H7 (cell line): Measurements from ENCODE around the gene PPM1A. TPM values are rescaled to one million over a fixed set of nuclear protein-coding genes. Genes with fewer than 3 reads are reported as not detected.

ENCODE experiments used
- DNase-seq: peaks from one replicate; pipeline ENCODE4 v3.0.0; 2012
- H3K27me3 ChIP-seq: 2 replicates; pipeline ENCODE4 v1.6.0; 2011; ENCODE audit warnings: mild to moderate bottlenecking, low read length; ENCODE audit not compliant: control insufficient read depth, insufficient read depth
- H3K36me3 ChIP-seq: replicated peaks from 2 replicates; pipeline ENCODE4 v1.5.1; 2011; ENCODE audit warnings: low read length; ENCODE audit not compliant: control insufficient read depth, insufficient read depth
- H3K4me3 ChIP-seq: 2 replicates; pipeline ENCODE4 v1.5.1; 2011; ENCODE audit warnings: low read depth, mild to moderate bottlenecking, control low read depth, low read length, moderate library complexity; ENCODE audit not compliant: insufficient read depth
- total RNA-seq: library from RNA; depleted of rRNA; stranded (reverse); fragments of >200 nt; shearing (Covaris generic); gene quantifications from 2 replicates; pipeline ENCODE4 v1.2.3, GENCODE V29; 2014; rRNA removed

PPM1A gene
- total RNA-seq, result 16.9 and 21.6 TPM in 2 replicates

DNA sequence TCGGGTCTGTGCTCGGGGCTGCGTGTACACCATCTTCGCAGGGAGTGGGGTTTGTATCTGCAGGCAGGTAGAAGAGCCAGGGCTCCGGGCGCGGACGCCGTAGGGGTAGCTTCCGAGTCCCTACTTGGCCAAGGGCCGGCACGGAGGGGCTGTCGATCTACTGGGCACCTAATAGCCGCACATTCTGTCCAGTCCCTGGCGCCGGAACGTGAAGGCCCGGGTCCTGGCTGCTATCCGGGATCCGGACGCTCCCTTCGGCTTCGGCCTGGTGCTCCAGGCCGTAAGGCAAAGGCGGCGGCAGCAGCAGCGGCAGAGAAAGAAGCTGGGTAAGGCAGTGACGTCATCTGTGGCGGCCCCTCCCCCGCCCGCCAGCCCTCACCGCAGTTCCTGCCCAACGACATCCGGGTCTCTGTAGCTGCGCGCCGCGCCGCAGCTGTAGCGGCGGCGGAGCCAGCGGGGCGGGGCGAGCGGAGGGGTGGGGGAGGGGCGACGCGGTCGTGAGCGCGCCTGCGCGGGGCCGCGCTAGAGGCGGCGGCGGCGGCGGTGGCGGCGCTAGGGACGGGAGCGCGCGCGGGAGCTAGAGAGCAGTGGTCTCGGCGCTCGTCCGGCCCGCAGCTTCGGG lies at the start of gene PPM1A:
Gene PPM1A (plus strand): TSS at position 525 of the 622 bp plus-strand sequence. CDS start 33,483 bp downstream, outside the sequence.
- H3K36me3 ChIP-seq, result no peaks in the 10 kb centered on the region
- peak; percentile 96 for DNase-seq
- H3K4me3 ChIP-seq, result peak within 1 kb of the TSS; percentile 73
- no peaks in the 10 kb centered on the region for H3K27me3 ChIP-seq

DNA sequence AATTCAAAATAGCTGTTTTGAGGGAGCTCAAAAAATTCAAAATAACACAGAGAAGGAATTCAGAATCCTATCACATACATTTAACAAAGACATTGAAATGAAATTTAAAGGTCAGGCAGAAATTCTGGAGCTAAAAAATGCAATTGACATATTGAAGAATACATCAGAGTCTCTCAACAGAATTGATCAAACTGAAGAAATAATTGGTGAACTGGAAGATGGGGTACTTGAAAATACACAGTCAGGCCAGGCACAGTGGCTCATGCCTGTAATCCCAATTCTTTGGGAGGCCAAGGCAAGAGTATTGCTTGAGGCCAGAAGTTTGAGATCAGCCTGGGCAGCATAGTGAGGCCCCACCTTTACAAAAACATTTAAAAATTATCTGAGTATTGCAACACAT lies 49.7 kb upstream of the PPM1A start:
- DNase-seq, result no peak
- H3K27me3 ChIP-seq, result no peaks in the 10 kb centered on the region
- no peak overlapping the region for H3K4me3 ChIP-seq
- H3K36me3 ChIP-seq, result no peaks in the 10 kb centered on the region

DNA sequence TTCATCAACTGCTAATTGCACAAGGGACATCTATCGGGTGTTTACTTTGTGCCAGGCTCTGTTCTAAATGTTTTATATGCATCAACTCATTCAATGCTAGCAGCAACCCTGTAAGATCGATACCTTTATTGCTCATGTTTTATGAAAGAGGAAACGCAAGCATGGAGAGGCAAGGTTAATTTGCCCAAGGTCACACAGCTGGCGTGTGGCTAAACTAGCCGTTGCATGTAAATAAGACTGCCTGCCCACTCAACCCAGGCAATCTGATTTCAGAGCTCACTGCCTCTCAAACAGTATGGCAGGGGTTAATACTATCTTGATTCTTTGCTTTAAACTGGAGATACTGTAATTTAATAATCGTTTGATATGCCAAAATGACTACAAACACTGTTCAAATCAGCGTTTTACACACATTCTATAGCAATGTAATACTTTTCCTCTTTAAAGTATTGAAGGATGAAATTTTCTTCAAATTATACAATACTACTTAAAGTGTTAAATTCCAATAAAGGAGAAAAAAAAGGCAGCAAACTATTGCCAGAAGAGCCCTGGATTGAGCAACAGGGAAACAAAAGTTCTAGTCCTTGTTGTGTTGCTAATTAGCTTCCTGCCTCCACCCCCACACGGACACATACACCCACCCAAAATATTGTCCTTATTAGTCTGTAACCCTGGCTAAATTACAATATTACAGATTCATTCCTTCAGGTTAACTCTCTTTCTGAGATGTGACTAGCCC lies 44.7 kb upstream of the PPM1A start:
- Histone ChIP-seq H3K36me3 (no peaks in the 10 kb centered on the region), H3K4me3 (no peak overlapping the region), H3K27me3 (no peaks in the 10 kb centered on the region)
- DNase-seq, result no peak

DNA sequence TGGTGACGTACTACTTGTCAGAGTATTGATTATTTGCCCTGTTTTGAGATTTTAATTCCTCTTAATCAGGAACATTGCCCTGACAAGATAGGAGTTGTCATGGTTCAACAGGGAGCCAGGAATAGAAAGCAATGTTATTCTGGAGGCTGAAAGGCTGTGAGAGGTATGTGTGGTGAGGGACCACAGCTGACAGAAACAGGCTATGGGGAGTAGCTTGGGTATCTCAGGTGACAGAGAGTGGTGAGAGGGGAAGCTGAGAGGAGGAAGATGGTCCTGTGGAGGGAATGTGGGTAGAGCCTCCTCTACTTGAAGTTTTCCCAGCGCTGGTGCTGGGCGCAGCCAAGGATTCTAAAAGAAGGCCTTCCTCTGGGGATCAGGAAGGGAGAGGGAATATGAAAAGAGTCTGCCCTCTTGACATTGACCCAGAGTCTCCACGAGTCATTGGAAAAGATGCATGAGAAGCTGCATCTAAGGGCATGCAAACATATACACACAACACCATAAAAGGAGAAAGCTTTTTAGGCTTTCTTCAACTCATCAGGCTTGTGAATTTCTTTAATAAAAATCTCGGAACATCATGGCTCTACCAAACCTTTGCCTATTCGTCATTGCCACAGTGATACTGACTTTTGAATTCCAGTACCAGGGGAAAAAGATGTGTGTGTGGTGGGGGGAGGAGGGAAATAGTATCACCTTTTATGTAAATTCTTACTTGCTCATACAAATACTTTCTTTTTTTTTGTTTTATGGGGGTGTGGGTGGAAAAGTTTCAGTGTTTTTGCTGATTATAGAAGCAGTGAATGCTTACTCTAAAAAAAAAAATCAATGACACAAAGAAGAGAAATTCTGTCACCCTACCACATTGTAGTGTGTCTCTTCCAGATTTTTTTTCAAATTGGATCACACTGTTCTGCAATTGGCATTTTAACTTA lies 43.9 kb upstream of the PPM1A start:
- H3K36me3 ChIP-seq, result no peaks in the 10 kb centered on the region
- no peaks in the 10 kb centered on the region for H3K27me3 ChIP-seq
- DNase-seq, result peak; percentile 11
- H3K4me3 ChIP-seq, result no peak overlapping the region

DNA sequence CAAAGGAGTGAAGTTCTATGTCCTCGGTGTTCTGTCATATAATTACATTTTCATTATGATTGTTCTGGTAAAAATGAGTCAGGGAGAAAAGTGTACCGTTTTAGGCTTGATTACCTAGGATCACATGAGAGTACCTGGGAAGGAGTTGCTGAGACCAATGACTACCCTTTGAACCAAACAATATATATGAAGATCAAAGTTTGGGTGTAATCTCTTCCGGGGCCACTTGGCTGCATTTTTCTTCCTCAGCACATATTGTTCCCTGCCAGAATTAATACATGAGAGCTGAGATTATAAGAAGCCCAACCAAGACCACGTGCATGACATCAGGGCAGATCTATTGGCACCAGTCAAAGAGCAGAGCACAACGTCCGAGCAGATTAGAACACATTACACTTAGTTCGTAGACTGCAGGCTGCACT lies 42.8 kb upstream of the PPM1A start:
- H3K36me3 ChIP-seq, result no peaks in the 10 kb centered on the region
- H3K4me3 ChIP-seq, result no peak overlapping the region
- DNase-seq, result no peak
- no peaks in the 10 kb centered on the region for H3K27me3 ChIP-seq

DNA sequence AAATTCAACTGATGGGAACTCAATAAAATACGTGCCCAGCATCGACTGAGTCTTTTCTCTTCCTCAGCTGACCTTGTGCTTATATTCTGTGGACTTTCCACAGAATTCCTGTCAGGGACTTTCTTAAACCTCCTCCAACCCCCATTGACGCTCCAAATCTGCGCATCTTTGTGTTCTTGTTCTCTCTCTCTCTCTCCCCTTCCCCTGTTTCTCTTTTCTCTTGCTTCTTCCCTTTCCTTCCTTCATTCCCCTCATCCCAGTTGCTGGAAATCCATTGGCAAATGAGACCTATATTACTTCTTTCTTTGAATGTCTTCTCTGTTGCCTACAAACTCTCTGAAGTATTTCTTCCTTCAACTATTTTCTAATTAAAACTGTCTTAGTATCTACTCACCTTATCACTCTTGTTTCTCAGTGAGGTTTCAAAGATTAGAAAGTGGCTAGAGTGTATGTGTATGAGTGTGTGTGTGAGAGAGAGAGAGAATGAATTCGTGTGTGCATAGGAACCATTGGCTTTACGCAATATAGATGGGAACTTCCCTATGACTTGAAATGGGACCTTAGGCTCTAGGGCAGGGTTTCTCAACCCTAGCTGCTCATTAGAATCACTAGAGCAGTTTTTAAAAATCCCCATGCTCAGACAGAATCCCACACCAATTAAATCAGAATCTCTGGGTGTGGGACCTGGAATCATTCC lies 42.0 kb upstream of the PPM1A start:
- Histone ChIP-seq H3K27me3 (no peaks in the 10 kb centered on the region), H3K36me3 (no peaks in the 10 kb centered on the region), H3K4me3 (no peak overlapping the region)
- DNase-seq, result no peak

DNA sequence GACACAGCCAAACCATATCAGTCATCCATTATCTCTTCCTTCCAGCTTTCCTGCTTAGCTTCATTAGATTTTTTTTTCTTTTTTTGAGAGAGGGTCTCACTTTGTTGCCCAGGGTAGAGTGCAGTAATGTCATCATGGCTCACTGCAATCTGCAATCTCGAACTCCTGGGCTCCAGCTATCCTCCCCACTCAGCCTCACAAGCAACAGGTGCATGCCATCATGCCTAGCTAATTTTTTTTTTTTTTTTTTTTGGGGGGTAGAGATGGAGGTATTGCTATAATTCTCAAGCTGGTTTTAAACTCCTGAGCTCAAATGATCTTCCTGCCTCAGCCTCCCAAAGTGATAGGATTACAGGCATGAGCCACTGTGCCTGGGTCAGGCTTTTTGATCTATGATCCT lies 38.3 kb upstream of the PPM1A start:
- H3K4me3 ChIP-seq, result no peak overlapping the region
- no peak for DNase-seq
- H3K36me3 ChIP-seq, result no peaks in the 10 kb centered on the region
- H3K27me3 ChIP-seq, result no peaks in the 10 kb centered on the region

DNA sequence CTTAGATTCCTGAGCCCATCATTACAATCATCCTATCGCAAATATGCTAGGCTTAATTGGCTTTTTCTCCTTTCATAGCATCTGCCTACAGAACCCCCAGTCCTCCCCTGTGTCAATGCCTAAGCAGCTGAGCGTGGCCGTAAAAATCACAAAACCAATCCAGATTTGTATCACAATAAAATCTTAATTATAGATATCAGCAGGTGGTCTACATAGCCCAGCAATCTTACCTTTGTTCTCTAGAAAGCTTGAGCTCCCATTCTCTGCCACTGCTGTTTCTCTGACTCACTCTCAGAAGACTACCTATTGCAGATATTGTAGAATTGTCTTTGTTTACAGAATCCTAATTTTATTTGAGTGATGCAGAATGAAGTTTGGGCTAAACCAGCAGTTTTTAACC lies 37.9 kb upstream of the PPM1A start:
- no peak for DNase-seq
- Histone ChIP-seq H3K27me3 (no peaks in the 10 kb centered on the region), H3K4me3 (no peak overlapping the region), H3K36me3 (no peaks in the 10 kb centered on the region)

DNA sequence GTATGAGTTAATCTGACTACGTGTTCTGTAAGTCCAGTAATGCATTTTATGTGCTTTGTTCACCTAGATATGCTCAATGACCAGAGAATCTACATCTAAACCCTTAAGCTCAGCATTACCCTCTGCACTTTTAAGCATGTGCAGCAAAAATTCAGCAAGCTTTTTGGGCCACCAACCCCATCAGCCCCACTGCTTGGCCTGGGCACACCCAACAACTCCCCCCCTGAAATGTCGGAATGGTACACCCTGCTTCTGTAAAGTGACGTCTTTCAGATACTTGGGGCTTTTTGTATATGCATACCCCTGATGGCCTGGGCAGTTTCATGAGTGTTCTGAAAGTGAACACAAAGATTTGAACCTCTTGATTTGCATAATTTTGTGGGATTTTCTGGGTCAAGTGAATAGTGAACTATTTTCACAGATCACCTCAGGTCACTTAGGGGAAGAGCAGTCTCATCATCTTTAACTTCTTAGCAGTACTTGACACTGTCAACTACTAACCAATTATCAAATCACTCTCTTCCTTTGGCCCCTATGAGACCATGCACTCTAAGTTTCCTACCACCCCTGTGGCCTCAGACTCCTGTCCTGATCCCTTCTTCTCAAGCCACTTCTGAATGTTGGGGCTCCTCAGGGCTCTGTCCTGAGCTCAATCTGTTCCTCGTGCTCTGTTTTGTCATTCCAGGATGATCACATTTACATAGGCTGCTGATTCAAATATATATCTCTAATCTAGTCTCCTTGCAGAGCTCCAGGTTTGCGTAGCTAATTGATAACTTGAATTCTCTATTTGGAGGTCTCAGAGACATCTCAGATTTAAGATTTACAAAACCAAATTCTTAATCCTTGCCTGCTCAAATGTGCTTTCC lies 36.3 kb upstream of the PPM1A start:
- no peak for DNase-seq
- Histone ChIP-seq H3K27me3 (no peaks in the 10 kb centered on the region), H3K36me3 (no peaks in the 10 kb centered on the region), H3K4me3 (no peak overlapping the region)

DNA sequence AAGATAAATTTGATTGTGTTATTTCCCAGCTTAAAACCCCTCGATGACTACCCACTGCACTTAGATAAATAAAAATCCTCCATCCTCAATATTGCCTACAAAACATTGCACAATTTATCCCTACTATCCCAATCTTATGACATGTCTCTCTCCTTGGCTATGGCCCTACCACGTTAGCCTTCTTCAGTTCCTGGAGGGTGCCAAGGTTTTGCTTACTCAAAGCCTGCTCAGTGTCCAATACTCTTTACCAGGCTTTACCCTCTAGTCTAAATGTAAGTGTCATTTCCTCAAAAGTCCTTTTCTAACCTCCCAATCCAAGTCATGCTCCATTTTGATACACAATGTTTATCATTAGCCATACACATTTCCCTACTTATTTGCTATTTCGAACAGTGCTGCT lies 35.0 kb upstream of the PPM1A start:
- Histone ChIP-seq H3K36me3 (no peaks in the 10 kb centered on the region), H3K27me3 (no peaks in the 10 kb centered on the region), H3K4me3 (no peak overlapping the region)
- no peak for DNase-seq

DNA sequence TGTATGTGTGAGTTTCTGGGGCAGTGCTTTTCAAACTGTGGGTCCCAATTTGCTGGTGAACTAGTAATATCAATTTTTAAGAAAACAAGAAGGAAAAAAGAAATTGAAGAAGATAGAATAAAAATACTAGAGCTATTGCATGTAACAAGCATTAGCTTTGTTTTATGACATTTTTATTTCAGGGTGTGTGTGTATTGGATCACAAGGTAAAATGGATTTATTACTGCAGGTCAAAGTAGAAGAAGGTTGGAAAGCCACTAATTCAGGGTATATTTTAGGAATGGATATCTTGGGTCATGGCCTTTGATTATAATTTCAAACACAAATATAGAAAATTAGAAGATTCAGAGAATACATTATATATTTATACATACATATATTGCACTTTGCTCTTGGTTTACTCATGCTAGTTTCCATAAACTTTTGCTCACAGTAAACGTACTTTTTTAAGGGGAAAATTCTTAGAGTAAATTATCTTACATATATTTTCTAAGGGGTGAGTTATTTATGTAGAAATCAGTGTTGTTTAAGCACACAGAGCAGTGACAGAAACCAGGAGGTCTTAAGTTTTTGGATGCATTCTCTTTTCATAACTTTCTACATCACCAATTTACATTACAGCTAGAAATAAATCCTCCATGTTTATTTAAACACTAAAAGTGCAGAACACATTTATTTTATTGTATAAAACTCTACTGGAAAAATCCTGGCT lies 34.5 kb upstream of the PPM1A start:
- Histone ChIP-seq H3K27me3 (no peaks in the 10 kb centered on the region), H3K4me3 (no peak overlapping the region), H3K36me3 (no peaks in the 10 kb centered on the region)
- DNase-seq, result no peak

DNA sequence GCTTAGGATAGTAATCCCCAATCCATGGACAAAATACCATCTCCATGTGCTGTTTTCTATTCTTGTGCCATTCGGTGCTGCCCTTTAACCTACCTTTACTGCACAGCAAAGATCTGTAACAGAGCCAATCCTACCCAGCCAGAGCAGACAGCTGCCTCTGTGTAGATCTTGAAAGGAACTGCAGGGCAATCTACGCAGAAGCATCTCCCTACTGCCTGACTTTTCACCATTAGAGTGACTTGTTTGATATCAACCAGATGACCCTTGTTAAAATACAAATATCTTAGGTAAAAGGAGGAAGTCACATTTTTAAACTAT lies 33.9 kb upstream of the PPM1A start:
- no peak overlapping the region for H3K4me3 ChIP-seq
- no peaks in the 10 kb centered on the region for H3K36me3 ChIP-seq
- no peak for DNase-seq
- H3K27me3 ChIP-seq, result no peaks in the 10 kb centered on the region
